Adipocyte (in vitro differentiated cells): Measurements from ENCODE around the gene LINC01488.

ENCODE experiments used
- DNase-seq: peaks from one replicate; pipeline ENCODE4 v3.0.0-alpha.2; 2015; ENCODE audit warnings: low read depth
- H3K27me3 ChIP-seq: replicated peaks from 2 replicates; pipeline ENCODE4 v1.7.0; 2013; ENCODE audit warnings: mild to moderate bottlenecking, low read length, moderate library complexity; ENCODE audit not compliant: control insufficient read depth, insufficient read depth
- H3K36me3 ChIP-seq: 2 replicates; pipeline ENCODE4 v1.7.0; 2013; ENCODE audit warnings: low read length, mild to moderate bottlenecking, moderate library complexity; ENCODE audit not compliant: control insufficient read depth, insufficient read depth, severe bottlenecking
- H3K4me1 ChIP-seq: 2 replicates; pipeline ENCODE4 v1.7.0; 2013; ENCODE audit warnings: mild to moderate bottlenecking, low read length, moderate library complexity; ENCODE audit not compliant: control insufficient read depth, insufficient read depth
- H3K4me3 ChIP-seq: 2 replicates; pipeline ENCODE4 v1.7.0; 2013; ENCODE audit warnings: mild to moderate bottlenecking, low read length, moderate library complexity
- H3K9ac ChIP-seq: 2 replicates; pipeline ENCODE4 v1.7.0; 2013; ENCODE audit warnings: mild to moderate bottlenecking, low read length, moderate library complexity
- H3K9me3 ChIP-seq: 2 replicates; pipeline ENCODE4 v1.7.0; 2013; ENCODE audit warnings: mild to moderate bottlenecking, low read length, moderate library complexity; ENCODE audit not compliant: control insufficient read depth

Gene LINC01488

GRCh38 chr11:69439651-69440464 lies 41.6 kb upstream of the LINC01488 start:
- peaks cover 30% of the 10 kb centered on the region for H3K4me1 ChIP-seq
- no peak for DNase-seq
- H3K4me3 ChIP-seq = no peak overlapping the region
- H3K9ac ChIP-seq = no peak overlapping the region
- H3K36me3 ChIP-seq = no peaks in the 10 kb centered on the region
- no peaks in the 10 kb centered on the region for H3K9me3 ChIP-seq
- no peaks in the 10 kb centered on the region for H3K27me3 ChIP-seq

DNA sequence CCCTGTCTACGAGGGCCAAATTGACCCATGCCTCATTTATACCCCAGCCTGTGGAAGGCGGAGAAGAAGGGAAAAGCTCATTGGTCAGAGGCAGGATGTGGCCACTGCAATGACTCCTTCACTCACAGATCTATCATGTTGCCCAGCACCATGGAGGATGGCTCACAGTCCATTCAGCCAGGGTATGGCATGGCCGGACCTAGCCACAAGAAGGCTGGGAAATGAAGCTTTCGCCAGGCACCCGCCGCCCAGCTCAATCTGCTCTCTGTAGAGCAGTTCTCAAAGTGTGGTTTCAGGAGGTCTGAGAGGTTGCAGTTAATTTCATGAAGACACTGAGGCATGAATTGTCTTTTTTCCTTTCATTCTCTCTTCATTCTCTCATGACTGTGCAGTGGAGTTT lies 40.6 kb upstream of the LINC01488 start:
- Histone ChIP-seq H3K9ac (no peak overlapping the region), H3K4me3 (no peak overlapping the region), H3K9me3 (no peaks in the 10 kb centered on the region), H3K36me3 (no peaks in the 10 kb centered on the region), H3K27me3 (no peaks in the 10 kb centered on the region), H3K4me1 (peaks cover 28% of the 10 kb centered on the region)
- DNase-seq = no peak

GRCh38 chr11:69442012-69442806 lies 39.3 kb upstream of the LINC01488 start:
- H3K4me1 ChIP-seq = peaks cover 27% of the 10 kb centered on the region
- peak overlapping the region; percentile 54 for H3K4me3 ChIP-seq
- peak overlapping the region; percentile 80 for H3K9ac ChIP-seq
- H3K27me3 ChIP-seq = no peaks in the 10 kb centered on the region
- no peaks in the 10 kb centered on the region for H3K36me3 ChIP-seq
- H3K9me3 ChIP-seq = no peaks in the 10 kb centered on the region
- DNase-seq = no peak

DNA sequence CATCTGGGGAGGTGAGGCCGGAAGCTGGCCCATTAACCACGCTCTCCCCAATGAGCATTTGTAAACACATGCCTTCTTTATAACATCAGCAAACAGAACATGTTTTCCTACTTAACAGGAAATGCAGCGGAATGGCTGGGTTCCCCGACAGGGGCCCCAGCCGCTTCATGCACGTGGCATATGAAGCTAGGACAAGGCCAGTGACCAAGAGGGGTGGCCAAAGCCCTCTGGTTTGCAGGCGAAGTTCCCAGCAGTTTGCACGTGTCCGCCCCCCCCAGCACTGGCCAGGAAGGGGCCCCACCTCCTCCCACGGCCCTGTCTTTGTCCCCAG lies 38.7 kb upstream of the LINC01488 start:
- Histone ChIP-seq H3K9ac (peak overlapping the region; percentile 80), H3K4me1 (peaks cover 27% of the 10 kb centered on the region), H3K9me3 (no peaks in the 10 kb centered on the region), H3K36me3 (no peaks in the 10 kb centered on the region), H3K27me3 (no peaks in the 10 kb centered on the region), H3K4me3 (peak overlapping the region; percentile 54)
- peak; percentile 79 for DNase-seq

- DNase-seq = peak; percentile 97
- Histone ChIP-seq H3K4me3 (peak overlapping the region; percentile 75), H3K27me3 (no peaks in the 10 kb centered on the region), H3K9ac (peak overlapping the region; percentile 86), H3K9me3 (no peaks in the 10 kb centered on the region), H3K36me3 (no peaks in the 10 kb centered on the region), H3K4me1 (peaks cover 27% of the 10 kb centered on the region)
These were observed 38.1 kb upstream of the LINC01488 start for GRCh38 chr11:69443138-69443967.

GRCh38 chr11:69443968-69444364 lies 37.5 kb upstream of the LINC01488 start:
- peak overlapping the region; percentile 75 for H3K4me3 ChIP-seq

DNA sequence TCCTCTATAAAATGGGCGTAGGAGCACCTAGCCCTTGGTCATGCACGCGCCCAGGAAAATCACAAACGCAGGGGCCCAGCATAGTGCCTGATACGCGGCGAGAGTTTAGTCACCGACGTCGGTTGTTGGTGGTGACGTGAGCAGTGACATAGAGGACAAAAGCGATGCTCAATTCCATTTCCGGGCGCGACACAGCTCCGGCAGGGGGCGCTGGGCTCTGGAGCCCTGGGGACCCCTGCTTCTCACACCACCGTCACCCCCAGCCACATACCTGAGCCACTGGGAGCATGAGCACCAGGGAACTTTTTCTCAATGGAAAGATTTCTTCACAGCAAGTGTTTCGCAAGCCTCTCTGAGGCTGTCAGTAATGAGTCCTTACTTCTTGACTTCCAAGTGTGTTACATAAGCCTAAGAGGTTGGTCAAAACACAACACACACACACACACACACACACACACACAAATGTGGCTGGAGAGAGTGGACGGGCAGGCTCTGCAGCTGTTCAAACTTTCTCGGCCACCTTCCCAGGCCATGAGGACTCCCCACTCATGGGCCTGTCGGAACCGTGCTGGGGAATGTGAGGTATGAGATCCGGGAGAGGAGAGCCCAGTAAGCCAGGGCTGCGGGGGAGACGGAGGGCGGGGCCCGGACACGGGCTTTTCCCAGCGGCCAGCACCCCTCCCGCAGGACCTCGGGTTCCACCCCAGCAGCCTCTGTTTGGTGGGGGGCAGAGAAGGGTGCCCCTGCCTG lies 36.9 kb upstream of the LINC01488 start:
- Histone ChIP-seq H3K9ac (peak overlapping the region; percentile 86), H3K4me1 (peaks cover 27% of the 10 kb centered on the region), H3K4me3 (peak overlapping the region; percentile 75), H3K36me3 (no peaks in the 10 kb centered on the region), H3K27me3 (no peaks in the 10 kb centered on the region), H3K9me3 (no peaks in the 10 kb centered on the region)
- peak; percentile 93 for DNase-seq

More at GRCh38 chr11:69443968-69444364, 37.5 kb upstream of the LINC01488 start:
- Histone ChIP-seq H3K4me1 (peaks cover 27% of the 10 kb centered on the region), H3K36me3 (no peaks in the 10 kb centered on the region), H3K9me3 (no peaks in the 10 kb centered on the region), H3K9ac (peak overlapping the region; percentile 86), H3K27me3 (no peaks in the 10 kb centered on the region)
- DNase-seq = no peak

- H3K9me3 ChIP-seq = no peaks in the 10 kb centered on the region
- H3K27me3 ChIP-seq = no peaks in the 10 kb centered on the region
- H3K36me3 ChIP-seq = no peaks in the 10 kb centered on the region
- no peak for DNase-seq
- H3K4me1 ChIP-seq = peaks cover 27% of the 10 kb centered on the region
- peak overlapping the region; percentile 21 for H3K4me3 ChIP-seq
- H3K9ac ChIP-seq = peak overlapping the region; percentile 49
These were observed 36.4 kb upstream of the LINC01488 start for GRCh38 chr11:69445131-69445470.

GRCh38 chr11:69446108-69446507 lies 35.4 kb upstream of the LINC01488 start:
- H3K9ac ChIP-seq = no peak overlapping the region
- peaks cover 27% of the 10 kb centered on the region for H3K4me1 ChIP-seq
- no peaks in the 10 kb centered on the region for H3K27me3 ChIP-seq
- no peak for DNase-seq
- H3K9me3 ChIP-seq = no peaks in the 10 kb centered on the region
- H3K36me3 ChIP-seq = no peaks in the 10 kb centered on the region
- H3K4me3 ChIP-seq = no peak overlapping the region

GRCh38 chr11:69447786-69448185 lies 33.7 kb upstream of the LINC01488 start:
- peak; percentile 38 for DNase-seq
- Histone ChIP-seq H3K9ac (no peak overlapping the region), H3K4me1 (peaks cover 19% of the 10 kb centered on the region), H3K4me3 (no peak overlapping the region), H3K9me3 (no peaks in the 10 kb centered on the region), H3K27me3 (no peaks in the 10 kb centered on the region), H3K36me3 (no peaks in the 10 kb centered on the region)
